ENCODE data around the gene INKA2. TPM values are rescaled to one million over a fixed set of nuclear protein-coding genes. Genes with fewer than 3 reads are reported as not detected.

The INKA2 gene
- total and polyA plus RNA-seq, 10 of the 15 experiments (the other 5 are each of a cell fraction or from before 2014, with no cell fraction given), result 0.38 to 5.1 (median 1.3) TPM; not detected in 1

GRCh38 chr1:111704776-111705175 lies 34.4 kb downstream of the INKA2 start (continued):
- TF ChIP-seq, protein P1, sequence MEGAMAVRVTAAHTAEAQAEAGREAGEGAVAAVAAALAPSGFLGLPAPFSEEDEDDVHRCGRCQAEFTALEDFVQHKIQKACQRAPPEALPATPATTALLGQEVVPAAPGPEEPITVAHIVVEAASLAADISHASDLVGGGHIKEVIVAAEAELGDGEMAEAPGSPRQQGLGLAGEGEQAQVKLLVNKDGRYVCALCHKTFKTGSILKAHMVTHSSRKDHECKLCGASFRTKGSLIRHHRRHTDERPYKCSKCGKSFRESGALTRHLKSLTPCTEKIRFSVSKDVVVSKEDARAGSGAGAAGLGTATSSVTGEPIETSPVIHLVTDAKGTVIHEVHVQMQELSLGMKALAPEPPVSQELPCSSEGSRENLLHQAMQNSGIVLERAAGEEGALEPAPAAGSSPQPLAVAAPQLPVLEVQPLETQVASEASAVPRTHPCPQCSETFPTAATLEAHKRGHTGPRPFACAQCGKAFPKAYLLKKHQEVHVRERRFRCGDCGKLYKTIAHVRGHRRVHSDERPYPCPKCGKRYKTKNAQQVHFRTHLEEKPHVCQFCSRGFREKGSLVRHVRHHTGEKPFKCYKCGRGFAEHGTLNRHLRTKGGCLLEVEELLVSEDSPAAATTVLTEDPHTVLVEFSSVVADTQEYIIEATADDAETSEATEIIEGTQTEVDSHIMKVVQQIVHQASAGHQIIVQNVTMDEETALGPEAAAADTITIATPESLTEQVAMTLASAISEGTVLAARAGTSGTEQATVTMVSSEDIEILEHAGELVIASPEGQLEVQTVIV (IDR thresholded peaks at IDR 0.05; ENCODE audit: borderline replicate concordance, partially characterized antibody), result no peak
- TF ChIP-seq RUNX3 (IDR thresholded peaks at IDR 0.05; ENCODE audit: low read length) (no peak), TARDBP (IDR thresholded peaks at IDR 0.05; ENCODE audit: borderline replicate concordance) (no peak), MYB (IDR thresholded peaks at IDR 0.05; ENCODE audit: borderline replicate concordance, low read depth, low read length) (no peak), RAD21 (IDR thresholded peaks at IDR 0.05; ENCODE audit: insufficient read depth, low read depth, low read length) (no peak)

DNA sequence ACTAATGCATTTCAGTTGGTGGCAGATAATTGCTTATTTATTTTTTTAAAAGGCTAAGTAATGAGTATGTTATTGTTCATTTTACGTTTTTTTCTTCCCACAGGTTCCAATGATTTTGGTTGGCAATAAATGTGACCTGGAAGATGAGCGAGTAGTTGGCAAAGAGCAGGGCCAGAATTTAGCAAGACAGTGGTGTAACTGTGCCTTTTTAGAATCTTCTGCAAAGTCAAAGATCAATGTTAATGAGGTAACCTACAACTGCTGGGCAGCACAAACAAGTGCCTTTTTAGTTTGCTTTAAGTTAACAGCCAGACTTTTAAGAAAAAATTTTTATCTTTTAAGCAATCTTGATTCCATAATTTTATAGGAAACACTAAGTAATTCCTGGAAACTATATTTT lies 35.0 kb downstream of the INKA2 start:
- H3K4me2 ChIP-seq (ENCODE audit: control insufficient read depth, insufficient read depth), result no peak overlapping the region
- H2AFZ ChIP-seq (ENCODE audit: control insufficient read depth, low read depth, low read length), result no peak overlapping the region
- ChIA-PET CTCF (interaction anchor here (1.0 to 11.3 kb wide), 5 partner anchors 10 to 196 kb away, joined by 3 to 101 read pairs (median 5); no protein-coding TSS in a partner anchor), SMC1A (ENCODE audit: uncharacterized antibody, unreplicated experiment) (interaction anchor here (1.0 to 9.9 kb wide), 5 partner anchors 9 to 196 kb away, joined by 4 to 90 read pairs (median 6); no protein-coding TSS in a partner anchor), RAD21 (ENCODE audit: unreplicated experiment) (no interaction called here), POLR2A (no interaction called here)
- no peaks in the 10 kb centered on the region for H3K27me3 ChIP-seq (replicated peaks in 1 of 2; ENCODE audit: control insufficient read depth in 2 of 2, insufficient read depth in 2 of 2, low read length in 1 of 2)
- H3K9ac ChIP-seq (ENCODE audit: control insufficient read depth, insufficient read depth, low read length), result no peak overlapping the region
- 96% methylated on average over 2 of the region's 2 CpGs for WGBS (ENCODE audit: insufficient coverage, insufficient replicate concordance, low lambda C conversion rate, missing lambda C conversion rate)
- ATAC-seq, result no peak
- no peaks in the 10 kb centered on the region for H4K20me1 ChIP-seq (ENCODE audit: control insufficient read depth, insufficient read depth)
- no TSS peak for BruUV-seq (replicated peaks)
- H3K27ac ChIP-seq (ENCODE audit: control insufficient read depth, insufficient read depth), result no peak overlapping the region
- intact Hi-C loops (cut with micrococcal nuclease; ENCODE audit: unreplicated experiment) (no loop called here), in situ Hi-C loops (cut with MboI) (no loop called here)
- H3K36me3 ChIP-seq (ENCODE audit: control insufficient read depth in 2 of 2, insufficient read depth in 2 of 2, low read length in 1 of 2), result peaks cover 9 to 57% of the 10 kb centered on the region in 2 experiments
- H3K79me2 ChIP-seq (ENCODE audit: control insufficient read depth, insufficient read depth, low read length), result peaks cover 3% of the 10 kb centered on the region
- no peaks in the 10 kb centered on the region for H3K9me3 ChIP-seq (replicated peaks; ENCODE audit: control insufficient read depth, insufficient read depth, low read length)
- DNase-seq (ENCODE audit: low read depth, low spot score), result no peak
- H3K4me3 ChIP-seq, result no peak overlapping the region
- peaks cover 11% of the 10 kb centered on the region for H3K4me1 ChIP-seq (ENCODE audit: control insufficient read depth, insufficient read depth, low read length)
- no peak for FAIRE-seq
- TF ChIP-seq ZNF622 (IDR thresholded peaks at IDR 0.05) (no peak), MAX (IDR thresholded peaks at IDR 0.05; ENCODE audit: low read depth, low read length) (no peak), MEF2A (IDR thresholded peaks at IDR 0.05; ENCODE audit: insufficient read depth, low read depth, low read length) (no peak), DPF2 (IDR thresholded peaks at IDR 0.05) (no peak), POLR2AphosphoS5 (IDR thresholded peaks at IDR 0.05; ENCODE audit: low read length) (no peak), ZNF24 (IDR thresholded peaks at IDR 0.05) (no peak), CHD1 (IDR thresholded peaks at IDR 0.05; ENCODE audit: low read depth, low read length) (no peak), USF2 (IDR thresholded peaks at IDR 0.05; ENCODE audit: borderline replicate concordance, low read depth, low read length) (no peak)
- TF ChIP-seq, protein P2, sequence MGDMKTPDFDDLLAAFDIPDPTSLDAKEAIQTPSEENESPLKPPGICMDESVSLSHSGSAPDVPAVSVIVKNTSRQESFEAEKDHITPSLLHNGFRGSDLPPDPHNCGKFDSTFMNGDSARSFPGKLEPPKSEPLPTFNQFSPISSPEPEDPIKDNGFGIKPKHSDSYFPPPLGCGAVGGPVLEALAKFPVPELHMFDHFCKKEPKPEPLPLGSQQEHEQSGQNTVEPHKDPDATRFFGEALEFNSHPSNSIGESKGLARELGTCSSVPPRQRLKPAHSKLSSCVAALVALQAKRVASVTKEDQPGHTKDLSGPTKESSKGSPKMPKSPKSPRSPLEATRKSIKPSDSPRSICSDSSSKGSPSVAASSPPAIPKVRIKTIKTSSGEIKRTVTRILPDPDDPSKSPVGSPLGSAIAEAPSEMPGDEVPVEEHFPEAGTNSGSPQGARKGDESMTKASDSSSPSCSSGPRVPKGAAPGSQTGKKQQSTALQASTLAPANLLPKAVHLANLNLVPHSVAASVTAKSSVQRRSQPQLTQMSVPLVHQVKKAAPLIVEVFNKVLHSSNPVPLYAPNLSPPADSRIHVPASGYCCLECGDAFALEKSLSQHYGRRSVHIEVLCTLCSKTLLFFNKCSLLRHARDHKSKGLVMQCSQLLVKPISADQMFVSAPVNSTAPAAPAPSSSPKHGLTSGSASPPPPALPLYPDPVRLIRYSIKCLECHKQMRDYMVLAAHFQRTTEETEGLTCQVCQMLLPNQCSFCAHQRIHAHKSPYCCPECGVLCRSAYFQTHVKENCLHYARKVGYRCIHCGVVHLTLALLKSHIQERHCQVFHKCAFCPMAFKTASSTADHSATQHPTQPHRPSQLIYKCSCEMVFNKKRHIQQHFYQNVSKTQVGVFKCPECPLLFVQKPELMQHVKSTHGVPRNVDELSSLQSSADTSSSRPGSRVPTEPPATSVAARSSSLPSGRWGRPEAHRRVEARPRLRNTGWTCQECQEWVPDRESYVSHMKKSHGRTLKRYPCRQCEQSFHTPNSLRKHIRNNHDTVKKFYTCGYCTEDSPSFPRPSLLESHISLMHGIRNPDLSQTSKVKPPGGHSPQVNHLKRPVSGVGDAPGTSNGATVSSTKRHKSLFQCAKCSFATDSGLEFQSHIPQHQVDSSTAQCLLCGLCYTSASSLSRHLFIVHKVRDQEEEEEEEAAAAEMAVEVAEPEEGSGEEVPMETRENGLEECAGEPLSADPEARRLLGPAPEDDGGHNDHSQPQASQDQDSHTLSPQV (IDR thresholded peaks at IDR 0.05), result no peak
